ENCODE data around the gene KDF1. TPM values are rescaled to one million over a fixed set of nuclear protein-coding genes. Genes with fewer than 3 reads are reported as not detected.
A peak's percentile ranks its signal among the peaks of the same experiment; 100 is the strongest.

KDF1 gene
- total and polyA plus RNA-seq, 2 of the 13 experiments (the other 11 are each of a cell fraction or from before 2014, with no cell fraction given): 1.9 to 4.9 TPM

GRCh38 chr1:26993237-26994019, 33.2 kb upstream of the KDF1 start, which contains the start of gene TRNP1 (continued):
- TF ChIP-seq PATZ1 (CRISPR knock-in tag; IDR thresholded peaks at IDR 0.05) (peak; percentile 98), MYPOP (CRISPR knock-in tag; IDR thresholded peaks at IDR 0.05) (peak; percentile 77), IKZF1 (IDR thresholded peaks at IDR 0.05) (no peak), KDM5B (CRISPR knock-in tag; IDR thresholded peaks at IDR 0.05; ENCODE audit: borderline replicate concordance) (peak; percentile 78), TCF7 (IDR thresholded peaks at IDR 0.05; ENCODE audit: low read depth) (no peak; the same call in 1 of the 2 replicates), ZNF770 (CRISPR knock-in tag; IDR thresholded peaks at IDR 0.05) (peak; percentile 72; the same call in 1 of the 2 replicates), ZNF362 (CRISPR knock-in tag; IDR thresholded peaks at IDR 0.05; ENCODE audit: borderline replicate concordance) (peak; percentile 35; the same call in 1 of the 2 replicates), SRSF1 (optimal IDR thresholded peaks at IDR 0.05; ENCODE audit: low read depth, low read length) (peak; percentile 87), MBNL3 (CRISPR knock-in tag; conservative IDR thresholded peaks at IDR 0.05) (no peak), ZNF562 (CRISPR knock-in tag; IDR thresholded peaks at IDR 0.05; ENCODE audit: borderline replicate concordance) (no peak), DMTF1 (CRISPR knock-in tag; IDR thresholded peaks at IDR 0.05) (no peak), ZNF530 (CRISPR knock-in tag; IDR thresholded peaks at IDR 0.05; ENCODE audit: low read depth) (no peak), ZNF891 (CRISPR knock-in tag; IDR thresholded peaks at IDR 0.05) (no peak), DMAP1 (CRISPR knock-in tag; IDR thresholded peaks at IDR 0.05) (peak; percentile 38; the same call in 1 of the 2 replicates)
- TF ChIP-seq, protein P1, sequence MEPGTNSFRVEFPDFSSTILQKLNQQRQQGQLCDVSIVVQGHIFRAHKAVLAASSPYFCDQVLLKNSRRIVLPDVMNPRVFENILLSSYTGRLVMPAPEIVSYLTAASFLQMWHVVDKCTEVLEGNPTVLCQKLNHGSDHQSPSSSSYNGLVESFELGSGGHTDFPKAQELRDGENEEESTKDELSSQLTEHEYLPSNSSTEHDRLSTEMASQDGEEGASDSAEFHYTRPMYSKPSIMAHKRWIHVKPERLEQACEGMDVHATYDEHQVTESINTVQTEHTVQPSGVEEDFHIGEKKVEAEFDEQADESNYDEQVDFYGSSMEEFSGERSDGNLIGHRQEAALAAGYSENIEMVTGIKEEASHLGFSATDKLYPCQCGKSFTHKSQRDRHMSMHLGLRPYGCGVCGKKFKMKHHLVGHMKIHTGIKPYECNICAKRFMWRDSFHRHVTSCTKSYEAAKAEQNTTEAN (CRISPR knock-in tag; conservative IDR thresholded peaks at IDR 0.05): peak; percentile 85
- TF ChIP-seq, protein P2, sequence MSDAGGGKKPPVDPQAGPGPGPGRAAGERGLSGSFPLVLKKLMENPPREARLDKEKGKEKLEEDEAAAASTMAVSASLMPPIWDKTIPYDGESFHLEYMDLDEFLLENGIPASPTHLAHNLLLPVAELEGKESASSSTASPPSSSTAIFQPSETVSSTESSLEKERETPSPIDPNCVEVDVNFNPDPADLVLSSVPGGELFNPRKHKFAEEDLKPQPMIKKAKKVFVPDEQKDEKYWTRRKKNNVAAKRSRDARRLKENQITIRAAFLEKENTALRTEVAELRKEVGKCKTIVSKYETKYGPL (CRISPR knock-in tag; IDR thresholded peaks at IDR 0.05): peak; percentile 54; the same call in 1 of the 2 replicates
